ENCODE results near the gene FHOD3.

GRCh38 chr18:36374262-36374661, 76.7 kb downstream of the FHOD3 start:
- TF ChIP-seq CBX5 (IDR thresholded peaks at IDR 0.05; ENCODE audit: borderline replicate concordance, low read depth) (no peak), TEAD4 (IDR thresholded peaks at IDR 0.05; ENCODE audit: low read length) (no peak), TEAD4 (CRISPR knock-in tag; IDR thresholded peaks at IDR 0.05; ENCODE audit: borderline replicate concordance) (no peak), KAT7 (CRISPR knock-in tag; IDR thresholded peaks at IDR 0.05; ENCODE audit: borderline replicate concordance) (no peak), PKNOX1 (IDR thresholded peaks at IDR 0.05) (no peak), ELF1 (tag; IDR thresholded peaks at IDR 0.05) (no peak)

All from K562 (cell line).